NCI-H345 treated with DMSO at 0.1 percent for 48 hours (cell line): ENCODE results near the gene OSBPL5.

ENCODE experiments used
- DNase-seq: peaks from one replicate; lab custom pipeline; 2025; ENCODE audit not compliant: unreplicated experiment; lab: John Stamatoyannopoulos, UW

OSBPL5 gene

GRCh38 chr11:3041699-3042441 is 123.2 kb downstream of the OSBPL5 start:
- DNase-seq, result no peak

DNA sequence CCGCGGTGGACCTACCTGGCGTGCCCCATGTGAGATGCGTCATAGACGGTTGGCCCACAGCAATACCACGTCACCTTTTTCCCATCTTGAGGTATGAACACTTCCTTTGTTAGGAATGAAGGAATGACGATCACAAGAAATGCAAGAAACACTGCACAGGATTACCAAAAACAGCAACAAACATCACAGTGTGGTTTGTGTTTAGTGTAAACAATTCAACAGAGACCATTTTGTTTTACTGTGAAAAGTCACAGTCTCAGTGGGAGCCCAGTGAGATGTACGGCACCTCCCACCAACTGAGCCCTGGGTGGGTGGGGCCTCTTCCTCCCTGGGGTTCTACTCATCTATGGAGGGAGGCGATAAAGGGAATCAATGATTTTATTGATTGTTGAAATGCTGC is 124.2 kb downstream of the OSBPL5 start:
- DNase-seq, result no peak

DNA sequence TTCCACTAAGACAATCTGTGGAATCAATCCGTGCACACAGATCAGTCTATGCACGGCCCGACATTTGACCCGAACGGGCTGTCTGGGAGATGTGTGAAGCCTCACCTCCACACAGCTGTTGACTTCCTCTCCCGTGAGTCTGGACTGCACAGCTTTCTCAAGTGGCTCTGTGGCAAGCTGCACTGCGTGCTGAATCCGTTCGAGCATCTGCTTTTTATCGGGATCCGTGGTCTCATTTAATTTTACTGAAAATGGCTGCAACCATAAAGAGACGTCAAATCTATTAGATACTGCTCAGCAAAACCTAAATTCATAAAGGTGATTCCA is 127.2 kb downstream of the OSBPL5 start:
- DNase-seq, result no peak
